ENCODE data around the gene XYLT1. TPM values are rescaled to one million over a fixed set of nuclear protein-coding genes. Genes with fewer than 3 reads are reported as not detected.

Gene XYLT1
- total and polyA plus RNA-seq, 2 of the 8 experiments (the other 6 are each of a cell fraction or from before 2014, with no cell fraction given): 6.6 to 25.4 TPM

DNA sequence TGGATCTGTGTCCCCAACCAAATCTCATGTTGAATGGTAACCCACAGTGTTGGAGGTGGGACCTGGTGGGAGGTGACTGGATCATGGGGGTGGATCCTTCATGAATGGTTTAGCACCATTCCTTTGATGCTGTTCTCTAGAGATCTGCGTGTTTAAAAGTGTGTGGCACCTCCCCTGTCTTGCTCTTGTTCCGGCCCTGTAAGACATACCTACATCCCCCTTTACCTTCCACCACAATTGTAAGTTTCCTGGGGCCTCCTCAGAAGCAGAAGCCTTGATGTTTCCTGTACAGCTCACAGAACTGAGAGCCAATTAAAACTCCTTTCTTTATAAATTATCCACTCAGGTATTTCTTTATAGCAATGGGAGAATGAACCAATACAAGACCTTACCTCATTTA, 257.7 kb downstream of the XYLT1 start:
- Histone ChIP-seq H3K9ac (replicated peaks in 1 of 4; ENCODE audit: extremely low read depth in 1 of 4, low read depth in 3 of 4, low read length in 3 of 4) (no peak overlapping the region), H3K27me3 (replicated peaks in 1 of 4; ENCODE audit: control insufficient read depth in 3 of 4, extremely low read depth in 1 of 4, insufficient read depth in 3 of 4, low read length in 3 of 4) (no peaks in the 10 kb centered on the region), H2BK5ac (ENCODE audit: low read depth, low read length) (no peak overlapping the region), H2BK12ac (ENCODE audit: low read depth, low read length) (no peak overlapping the region), H3K56ac (replicated peaks; ENCODE audit: insufficient read length, low read depth, low read length) (no peak overlapping the region), H4K8ac (ENCODE audit: extremely low read depth, insufficient read depth, low read length) (no peak overlapping the region), H4K20me1 (replicated peaks in 1 of 2; ENCODE audit: control insufficient read depth in 1 of 2, insufficient read depth in 2 of 2, low read length in 2 of 2) (no peaks in the 10 kb centered on the region), H3K23ac (ENCODE audit: insufficient read length) (no peak overlapping the region), H3K23me2 (ENCODE audit: low read depth, low read length) (no peaks in the 10 kb centered on the region), H3K18ac (ENCODE audit: extremely low read depth, low read length) (no peak overlapping the region), H3K36me3 (ENCODE audit: control insufficient read depth in 2 of 4, insufficient read depth in 4 of 4, low read length in 3 of 4) (no peaks in the 10 kb centered on the region), H3K4ac (replicated peaks; ENCODE audit: insufficient read length, low read depth, low read length) (no peak overlapping the region), H3K14ac (ENCODE audit: insufficient read length) (no peak overlapping the region), H4K5ac (ENCODE audit: insufficient read length, low read depth, low read length) (no peak overlapping the region), H3K27ac (ENCODE audit: low read depth, low read length) (no peak overlapping the region), H3K79me1 (ENCODE audit: low read depth, low read length) (no peaks in the 10 kb centered on the region), H2BK20ac (ENCODE audit: low read length) (no peak overlapping the region), H2BK15ac (ENCODE audit: low read length) (no peak overlapping the region), H3K4me2 (ENCODE audit: insufficient read depth in 1 of 2, low read depth in 2 of 2, low read length in 2 of 2) (no peak overlapping the region), H3K79me2 (ENCODE audit: control insufficient read depth in 1 of 2, insufficient read depth in 2 of 2, low read length in 2 of 2) (no peaks in the 10 kb centered on the region), H3K4me1 (replicated peaks in 1 of 4; ENCODE audit: control insufficient read depth in 3 of 4, insufficient read depth in 4 of 4, low read length in 3 of 4) (peaks cover 0 to 10% (median 6%) of the 10 kb centered on the region in 4 experiments; a peak in 4 of 7 replicates), H4K91ac (replicated peaks; ENCODE audit: insufficient read length, low read length) (no peak overlapping the region), H3K9me3 (ENCODE audit: insufficient read depth in 2 of 2, low read depth in 1 of 2, low read length in 1 of 2) (peaks cover 2 to 4% of the 10 kb centered on the region in 2 experiments; a peak in 1 of 4 replicates), H2BK120ac (replicated peaks; ENCODE audit: low read depth, low read length) (no peak overlapping the region), H2AK5ac (ENCODE audit: low read depth, low read length) (no peak overlapping the region), H2AFZ (ENCODE audit: low read length) (no peak overlapping the region), H3K4me3 (ENCODE audit: extremely low read depth in 1 of 4, insufficient read depth in 2 of 4, low read depth in 3 of 4, low read length in 4 of 4) (no peak overlapping the region)
- TF ChIP-seq YY1 (IDR thresholded peaks at IDR 0.05; ENCODE audit: low read depth, low read length): no peak
- no peak for TF ChIP-seq ATF3 (IDR thresholded peaks at IDR 0.05; ENCODE audit: insufficient read depth, low read depth, low read length)
- no peak for TF ChIP-seq SIRT6 (IDR thresholded peaks at IDR 0.05; ENCODE audit: low read length)
- no peak for TF ChIP-seq SRF (IDR thresholded peaks at IDR 0.05; ENCODE audit: low read depth, low read length)
- no peak for TF ChIP-seq SIN3A (conservative IDR thresholded peaks at IDR 0.05 in 1 of 2, IDR thresholded peaks at IDR 0.05 in 1 of 2; ENCODE audit: low read depth in 1 of 2, low read length in 2 of 2)
- no peak for TF ChIP-seq EZH2 (IDR thresholded peaks at IDR 0.05; ENCODE audit: low read depth, low read length, severe bottlenecking)
- TF ChIP-seq BCL11A (IDR thresholded peaks at IDR 0.05; ENCODE audit: low read depth in 2 of 2, low read length in 2 of 2): no peak
- no peak for TF ChIP-seq FOSL1 (IDR thresholded peaks at IDR 0.05; ENCODE audit: insufficient read depth, low read depth, low read length)
- FAIRE-seq (no peak), DNase-seq (ENCODE audit: low read depth in 1 of 2, low spot score in 2 of 2) (no peak)
- 94% methylated on average over 2 of the region's 2 CpGs; no CpG with 5 or more reads in 1 of the 2 experiments for WGBS, 2 experiments (ENCODE audit: extremely low coverage in 1 of 2, insufficient coverage in 1 of 2, insufficient read length in 1 of 2, insufficient replicate concordance in 2 of 2, low coverage in 1 of 2, low lambda C conversion rate in 2 of 2, missing lambda C conversion rate in 1 of 2)
- POLR2A ChIA-PET (ENCODE audit: partially characterized antibody): no interaction called here
- CTCF ChIA-PET (ENCODE audit: partially characterized antibody): interaction anchor here (0.6 to 3.1 kb wide), 12 partner anchors 9 to 370 kb away, joined by 3 to 27 read pairs (median 4); no protein-coding TSS in a partner anchor

Data from H1 (cell line).